NCI-H1105 treated with DMSO at 0.1 percent for 48 hours (cell line): Measurements from ENCODE around the gene SPRED3.
"Not testable (repeated sequence)": the region's sequence is repeated elsewhere in the genome, so short reads cannot be mapped to it uniquely, and the experiment has no call there.

ENCODE experiments used
- DNase-seq: peaks from one replicate; lab custom pipeline; 2025; lab: John Stamatoyannopoulos, UW

The SPRED3 gene

DNA sequence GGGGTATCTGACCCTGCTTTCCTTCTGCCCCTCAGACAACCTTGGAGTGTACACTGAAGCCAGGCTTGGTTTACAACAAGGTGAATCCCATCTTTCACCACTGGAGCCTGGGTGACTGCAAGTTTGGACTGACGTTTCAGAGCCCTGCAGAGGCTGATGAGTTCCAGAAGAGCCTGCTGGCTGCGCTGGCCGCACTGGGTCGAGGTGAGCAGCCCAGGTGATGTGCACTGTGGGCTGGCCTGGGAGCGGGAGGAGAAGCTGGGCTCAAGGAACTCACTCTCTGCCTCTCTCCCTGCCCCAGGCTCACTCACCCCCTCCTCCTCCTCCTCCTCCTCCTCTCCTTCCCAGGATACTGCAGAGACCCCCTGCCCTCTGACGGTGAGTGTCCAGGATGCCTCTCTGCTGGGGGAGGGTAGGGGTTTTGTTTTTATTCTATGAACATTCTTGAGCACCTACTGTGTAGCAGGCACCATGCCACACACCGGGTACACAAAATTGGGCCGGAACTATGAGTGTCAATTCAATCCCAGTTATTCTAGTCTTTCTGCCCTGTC is 3.5 kb downstream of the SPRED3 start:
- DNase-seq, result no peak

DNA sequence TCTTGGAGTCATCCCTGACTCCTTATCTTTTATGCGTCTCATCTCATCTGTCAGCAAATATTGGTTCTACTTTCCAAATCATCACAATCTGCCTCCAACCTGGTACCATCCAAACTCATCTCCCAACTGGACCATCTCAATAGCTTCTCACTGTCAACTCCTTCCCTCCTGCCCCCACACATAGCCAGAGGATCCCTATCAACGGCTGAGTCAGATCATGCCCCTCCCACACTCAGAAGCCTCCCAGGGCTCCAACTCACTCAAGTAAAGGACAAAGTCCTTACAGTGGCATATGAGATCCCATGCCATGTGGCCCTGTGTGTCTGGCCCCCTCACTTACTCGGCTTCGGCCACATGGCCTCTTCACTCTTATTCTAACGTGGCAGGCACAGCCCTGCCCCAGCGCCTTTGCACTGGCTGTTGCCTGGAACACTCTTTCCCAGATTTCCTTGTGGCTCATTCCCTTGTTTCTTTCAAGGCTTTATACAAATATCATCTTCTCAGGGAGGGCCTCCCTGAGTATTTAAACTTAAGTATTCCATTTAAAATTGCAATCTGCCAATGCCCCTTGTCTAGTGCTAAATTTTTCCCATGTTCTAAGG is 4.3 kb downstream of the SPRED3 start:
- DNase-seq, result no peak

DNA sequence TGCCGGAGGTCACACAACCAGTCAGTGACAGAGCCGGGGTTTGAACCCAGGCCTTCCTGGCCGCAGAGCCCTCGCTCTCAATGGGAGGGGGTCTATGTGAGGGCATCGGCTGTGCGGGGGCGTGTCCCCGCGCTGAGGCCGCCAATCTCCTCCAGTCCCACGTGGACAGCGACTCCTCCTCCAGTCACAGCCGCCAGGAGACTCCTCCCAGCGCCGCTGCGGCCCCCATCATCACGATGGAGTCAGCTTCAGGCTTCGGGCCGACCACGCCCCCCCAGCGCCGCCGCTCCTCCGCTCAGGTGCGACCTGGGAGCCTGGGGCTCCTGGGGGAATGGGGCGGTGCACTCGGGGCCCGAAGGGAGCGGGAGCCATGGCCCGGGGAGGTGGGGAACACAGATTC is 6.0 kb downstream of the SPRED3 start:
- peak; percentile 66 for DNase-seq

GRCh38 chr19:38395381-38396114 is 7.1 kb downstream of the SPRED3 start:
- no peak for DNase-seq

- DNase-seq, result no peak
These were observed 10.6 kb downstream of the SPRED3 start for GRCh38 chr19:38399081-38399480.

DNA sequence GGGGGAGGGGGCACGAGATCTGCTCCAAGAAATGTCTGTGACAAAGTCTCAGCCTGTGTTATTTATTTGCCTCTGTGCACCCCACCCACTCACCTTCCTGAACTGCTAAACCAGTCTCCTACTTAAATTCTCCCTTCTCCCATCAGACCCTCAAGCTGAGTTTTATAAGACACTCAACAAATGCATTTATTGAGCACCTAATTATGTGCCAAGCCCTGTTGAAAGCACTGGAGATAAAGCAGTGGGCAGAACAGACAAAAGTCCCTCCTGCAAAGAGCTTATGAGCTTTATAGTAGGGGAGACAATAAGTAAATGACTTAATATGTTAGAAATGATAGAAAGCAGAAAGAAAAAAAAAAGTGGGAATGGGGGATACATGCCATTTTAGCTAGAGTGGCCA is 11.0 kb downstream of the SPRED3 start:
- no peak for DNase-seq

- DNase-seq, result no peak
These were observed 11.9 kb downstream of the SPRED3 start for GRCh38 chr19:38400361-38400760.

DNA sequence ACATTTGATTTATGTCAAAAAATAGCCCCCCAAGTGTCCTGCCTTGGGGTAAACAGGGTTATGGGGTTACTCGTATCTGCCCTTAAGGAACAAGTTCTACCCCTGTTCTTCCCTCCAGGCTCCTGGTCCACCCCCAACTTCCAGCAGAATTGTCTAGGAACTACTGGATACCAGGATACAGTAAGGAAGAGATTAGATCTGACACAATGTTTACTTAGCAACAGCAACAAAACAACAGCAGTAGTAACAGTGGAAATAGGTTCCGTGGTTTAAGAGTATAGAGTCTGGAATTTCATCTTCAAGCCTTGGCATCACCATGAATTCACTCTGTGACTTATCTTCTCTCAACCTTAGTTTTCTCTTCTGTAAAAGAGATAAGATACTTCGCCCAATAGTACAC is 12.7 kb downstream of the SPRED3 start:
- DNase-seq, result no peak

DNA sequence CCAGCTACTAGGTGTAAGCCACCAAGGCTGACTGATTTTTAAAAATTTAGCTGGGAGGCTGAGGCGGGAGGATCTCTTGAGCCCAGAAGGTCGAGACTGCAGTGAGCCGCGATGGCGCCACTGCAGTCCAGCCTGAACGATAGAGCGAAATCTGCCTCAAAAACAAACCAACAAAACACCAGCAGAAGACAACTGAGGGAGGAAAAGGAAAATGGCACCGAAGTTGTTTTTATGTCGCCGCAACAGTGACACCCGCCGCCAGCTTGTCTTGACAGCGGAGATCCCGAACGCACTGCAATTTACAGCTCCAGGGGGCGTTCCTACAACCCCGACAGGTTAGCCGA is 14.1 kb downstream of the SPRED3 start:
- DNase-seq, result no peak

GRCh38 chr19:38402967-38403674 is 14.6 kb downstream of the SPRED3 start, which contains the start of gene FAM98C:
Gene FAM98C, plus strand, starts transcription at chr19:38403093. Its CDS starts 61 bp downstream, at chr19:38403154.
- DNase-seq, result peak; percentile 95

- no peak for DNase-seq
These were observed 16.4 kb downstream of the SPRED3 start for GRCh38 chr19:38404858-38405257.

GRCh38 chr19:38405276-38405675 is 16.8 kb downstream of the SPRED3 start:
- DNase-seq, result no peak

GRCh38 chr19:38409631-38410133 is 21.2 kb downstream of the SPRED3 start:
- DNase-seq, result no peak

DNA sequence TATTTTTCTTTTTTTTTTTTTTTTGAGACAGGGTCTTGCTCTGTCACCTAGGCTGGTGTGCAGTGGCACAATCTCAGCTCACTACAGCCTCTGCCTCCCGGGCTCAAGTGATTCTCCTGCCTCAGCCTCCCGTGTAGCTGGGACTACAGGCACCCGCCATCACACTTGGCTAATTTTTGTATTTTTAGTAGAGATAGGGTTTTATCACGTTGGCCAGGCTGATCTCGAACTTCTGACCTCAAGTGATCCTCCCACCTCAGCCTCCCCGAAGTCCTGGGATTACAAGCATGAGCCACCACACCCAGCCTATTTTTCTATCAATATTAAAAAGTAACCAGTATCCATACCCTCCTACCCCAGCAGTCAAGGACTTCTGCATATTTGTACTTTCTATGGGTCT is 21.9 kb downstream of the SPRED3 start:
- not testable (repeated sequence) for DNase-seq

DNA sequence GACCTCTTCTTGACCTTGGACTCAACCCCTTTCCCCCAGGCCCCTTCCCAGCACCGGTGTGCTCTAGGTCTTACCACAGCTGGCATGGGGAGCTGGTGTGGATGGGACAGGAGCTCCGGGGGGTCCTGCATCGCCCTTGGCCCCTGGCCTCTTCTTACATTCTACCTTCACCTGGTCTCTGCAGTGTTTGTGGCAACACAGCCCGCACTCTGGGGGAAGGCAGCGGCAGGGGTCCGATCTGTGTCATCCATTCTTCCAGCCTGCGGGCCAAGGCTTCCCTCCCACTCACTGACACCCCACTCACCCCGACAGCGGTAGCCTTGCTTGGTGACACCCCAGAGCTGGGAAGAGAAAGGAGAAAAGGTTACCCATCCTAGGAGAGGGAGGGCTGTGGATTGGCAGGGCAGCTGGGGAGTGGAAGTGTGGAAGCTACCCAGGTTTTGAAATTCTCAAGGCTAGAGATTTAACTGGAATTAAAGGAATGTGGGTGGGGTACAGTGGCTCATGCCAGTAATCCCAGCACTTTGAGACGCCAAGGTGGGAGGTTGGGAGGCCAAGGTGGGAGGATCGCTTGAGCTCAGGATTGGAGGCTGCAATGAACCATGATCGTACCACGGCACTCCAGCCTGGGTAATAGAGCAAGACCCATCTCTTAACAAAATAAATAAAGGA is 22.7 kb downstream of the SPRED3 start:
- DNase-seq, result no peak

GRCh38 chr19:38411898-38412297 is 23.4 kb downstream of the SPRED3 start:
- not testable (repeated sequence) for DNase-seq

DNA sequence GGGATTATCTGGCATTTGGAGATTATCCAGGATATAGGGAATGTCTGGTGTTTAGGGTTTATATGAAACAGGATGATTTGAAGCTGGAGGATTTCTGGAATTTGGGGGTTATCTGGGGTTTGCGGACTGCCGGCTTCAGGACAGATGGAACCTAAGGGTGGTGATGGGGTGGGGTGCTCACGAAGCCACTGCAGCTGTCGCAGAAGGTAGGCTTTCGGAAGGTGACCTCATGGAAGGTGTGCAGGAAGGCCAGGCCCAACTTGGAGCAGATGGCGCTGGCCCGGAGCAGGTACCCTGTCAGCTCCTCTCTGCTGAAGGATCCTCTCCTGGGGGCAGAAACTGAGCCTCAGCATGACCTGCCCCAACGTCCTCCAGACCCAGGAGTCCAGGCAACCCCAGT is 24.0 kb downstream of the SPRED3 start:
- no peak for DNase-seq

- no peak for DNase-seq
These were observed 24.5 kb downstream of the SPRED3 start for GRCh38 chr19:38412961-38413360.

- DNase-seq, result no peak
These were observed 24.9 kb downstream of the SPRED3 start for GRCh38 chr19:38413416-38413815.

- DNase-seq, result no peak
These were observed 28.6 kb downstream of the SPRED3 start for GRCh38 chr19:38417146-38417543.

GRCh38 chr19:38417544-38418506 is 29.3 kb downstream of the SPRED3 start:
- DNase-seq, result peak; percentile 46
